Dendritic cell treated with granulocyte-macrophage colony-stimulating factor and Interleukin-4, amounts not matched to agents 40 ng/mL and 50 ng/mL, for 4 days (primary cell): ENCODE data around the gene MFRP.

Experiments
- H3K27ac Mint-ChIP-seq: one replicate; pipeline ENCODE4 v1.8.0; 2022; ENCODE audit warnings: mild to moderate bottlenecking, mixed read lengths
- H3K27me3 Mint-ChIP-seq: one replicate; pipeline ENCODE4 v1.8.0; 2022; ENCODE audit warnings: mild to moderate bottlenecking, mixed read lengths
- H3K36me3 Mint-ChIP-seq: one replicate; pipeline ENCODE4 v1.8.0; 2022; ENCODE audit warnings: low read depth, mixed read lengths
- H3K4me1 Mint-ChIP-seq: one replicate; pipeline ENCODE4 v1.8.0; 2022; ENCODE audit warnings: low read depth, mixed read lengths
- H3K4me3 Mint-ChIP-seq: one replicate; pipeline ENCODE4 v1.8.0; 2022; ENCODE audit warnings: mild to moderate bottlenecking, moderate library complexity, mixed read lengths
- H3K9me3 Mint-ChIP-seq: one replicate; pipeline ENCODE4 v1.8.0; 2022; ENCODE audit warnings: mixed read lengths
- intact Hi-C: fragments of 100-400 bp; cut with micrococcal nuclease; formaldehyde crosslinking; loops from one replicate; pipeline ENCODE4 v1.15.0; 2022

The MFRP gene

DNA sequence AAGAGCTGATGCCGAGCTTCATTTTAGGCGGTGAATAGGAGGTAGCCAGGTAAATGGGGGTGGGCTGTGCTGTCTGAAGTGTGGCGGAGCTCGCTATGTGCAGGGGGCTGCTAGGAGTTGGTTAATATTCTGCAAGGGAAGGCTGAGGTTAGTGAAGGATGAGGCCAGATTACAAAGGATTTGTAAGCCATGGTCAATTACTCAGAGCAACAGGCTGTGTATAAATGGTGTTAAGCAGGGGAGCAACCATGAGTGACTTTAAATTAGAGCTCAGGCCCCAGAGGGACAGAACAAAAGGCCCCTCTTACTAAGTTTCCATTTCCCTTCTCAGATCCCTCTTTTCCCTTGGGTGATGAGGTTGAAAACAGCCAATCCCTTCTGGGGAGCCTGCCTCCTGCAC is 22.3 kb downstream of the MFRP start:
- H3K27me3 Mint-ChIP-seq, result peaks cover 41% of the 10 kb centered on the region
- H3K9me3 Mint-ChIP-seq, result no peaks in the 10 kb centered on the region
- H3K36me3 Mint-ChIP-seq, result no peaks in the 10 kb centered on the region
- no peak overlapping the region for H3K4me3 Mint-ChIP-seq
- peaks cover 26% of the 10 kb centered on the region for H3K4me1 Mint-ChIP-seq
- no peak overlapping the region for H3K27ac Mint-ChIP-seq
- intact Hi-C loops, result no loop called here

DNA sequence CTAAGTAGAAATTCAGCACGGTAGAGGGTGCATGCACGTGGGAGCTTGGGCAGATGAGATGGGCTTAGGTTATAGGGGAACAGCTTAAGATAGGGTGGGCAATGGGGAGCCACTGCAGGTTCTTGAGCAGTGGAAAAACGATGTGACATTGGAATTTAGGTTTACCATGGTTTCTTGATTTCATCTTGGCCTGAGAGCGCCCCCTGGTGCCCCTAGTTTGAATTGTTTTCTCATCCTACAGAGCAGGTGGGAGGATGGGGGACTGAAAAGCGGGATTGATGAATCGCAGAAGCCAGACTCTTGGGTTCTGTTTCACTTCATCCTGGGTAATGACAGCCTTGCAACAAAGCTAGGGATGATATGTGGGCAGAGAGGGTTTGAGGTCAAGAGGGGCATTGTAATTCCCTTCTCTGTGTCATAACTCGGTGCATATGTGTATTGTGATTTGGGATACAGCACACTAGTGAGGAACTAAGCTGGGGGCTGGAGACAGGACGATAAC is 22.9 kb downstream of the MFRP start:
- intact Hi-C loops, result no loop called here
- Mint-ChIP-seq H3K27me3 (peaks cover 44% of the 10 kb centered on the region), H3K9me3 (no peaks in the 10 kb centered on the region), H3K4me3 (no peak overlapping the region), H3K27ac (no peak overlapping the region), H3K36me3 (no peaks in the 10 kb centered on the region), H3K4me1 (peaks cover 26% of the 10 kb centered on the region)

DNA sequence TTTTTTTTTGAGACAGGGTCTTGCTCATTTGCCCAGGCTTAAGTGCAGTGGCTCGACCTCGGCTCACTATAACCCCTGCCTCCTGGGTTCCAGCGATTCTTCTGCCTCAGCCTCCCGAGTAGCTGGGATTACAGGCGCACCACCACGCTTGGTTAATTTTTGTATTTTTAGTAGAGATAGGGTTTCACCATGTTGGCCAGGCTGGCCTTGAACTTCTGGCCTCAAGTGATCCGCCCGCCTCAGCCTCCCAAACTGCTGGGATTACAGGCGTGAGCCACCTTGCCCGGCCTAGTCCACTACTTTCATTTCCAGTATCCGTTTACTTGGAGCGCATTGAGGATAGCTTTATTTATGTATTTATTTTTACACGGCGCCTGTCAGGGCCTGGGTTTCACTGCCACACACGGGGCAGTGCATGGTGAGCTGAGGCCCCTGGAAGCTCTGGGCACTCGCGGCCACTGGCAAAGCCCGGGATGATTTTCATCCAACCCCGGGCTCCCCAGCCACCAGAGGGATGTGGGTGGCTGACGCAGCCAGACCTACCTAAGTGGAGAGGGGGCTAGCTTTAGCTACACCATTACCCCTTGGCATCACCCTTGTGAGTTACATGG is 23.5 kb downstream of the MFRP start:
- Mint-ChIP-seq H3K9me3 (no peaks in the 10 kb centered on the region), H3K27ac (no peak overlapping the region)

DNA sequence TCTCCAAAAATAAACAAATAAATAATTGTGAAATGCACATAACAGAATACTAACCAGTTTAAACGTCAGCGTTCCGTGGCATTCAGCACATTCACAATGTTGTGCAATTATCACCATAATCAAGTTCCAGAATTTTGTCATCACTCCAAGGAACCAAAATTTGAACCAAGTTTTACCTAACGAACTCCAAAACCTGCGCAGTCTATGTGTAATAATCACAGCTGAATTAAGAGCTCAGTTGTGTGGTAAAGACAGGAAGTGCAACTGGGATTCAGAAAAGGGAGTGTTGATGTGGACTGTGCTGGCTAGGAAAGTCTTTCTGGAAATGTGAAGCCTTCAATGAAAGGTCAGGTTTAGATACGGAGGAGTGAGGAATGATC is 24.2 kb downstream of the MFRP start:
- peaks cover 26% of the 10 kb centered on the region for H3K4me1 Mint-ChIP-seq
- no peak overlapping the region for H3K4me3 Mint-ChIP-seq
- peaks cover 56% of the 10 kb centered on the region for H3K27me3 Mint-ChIP-seq
- H3K9me3 Mint-ChIP-seq, result no peaks in the 10 kb centered on the region
- intact Hi-C loops, result no loop called here
- no peaks in the 10 kb centered on the region for H3K36me3 Mint-ChIP-seq
- H3K27ac Mint-ChIP-seq, result no peak overlapping the region

More for the DNA sequence above, 23.5 kb downstream of the MFRP start:
- intact Hi-C loops, result no loop called here
- Mint-ChIP-seq H3K4me3 (no peak overlapping the region), H3K36me3 (no peaks in the 10 kb centered on the region), H3K4me1 (peaks cover 26% of the 10 kb centered on the region), H3K27me3 (peaks cover 49% of the 10 kb centered on the region)

DNA sequence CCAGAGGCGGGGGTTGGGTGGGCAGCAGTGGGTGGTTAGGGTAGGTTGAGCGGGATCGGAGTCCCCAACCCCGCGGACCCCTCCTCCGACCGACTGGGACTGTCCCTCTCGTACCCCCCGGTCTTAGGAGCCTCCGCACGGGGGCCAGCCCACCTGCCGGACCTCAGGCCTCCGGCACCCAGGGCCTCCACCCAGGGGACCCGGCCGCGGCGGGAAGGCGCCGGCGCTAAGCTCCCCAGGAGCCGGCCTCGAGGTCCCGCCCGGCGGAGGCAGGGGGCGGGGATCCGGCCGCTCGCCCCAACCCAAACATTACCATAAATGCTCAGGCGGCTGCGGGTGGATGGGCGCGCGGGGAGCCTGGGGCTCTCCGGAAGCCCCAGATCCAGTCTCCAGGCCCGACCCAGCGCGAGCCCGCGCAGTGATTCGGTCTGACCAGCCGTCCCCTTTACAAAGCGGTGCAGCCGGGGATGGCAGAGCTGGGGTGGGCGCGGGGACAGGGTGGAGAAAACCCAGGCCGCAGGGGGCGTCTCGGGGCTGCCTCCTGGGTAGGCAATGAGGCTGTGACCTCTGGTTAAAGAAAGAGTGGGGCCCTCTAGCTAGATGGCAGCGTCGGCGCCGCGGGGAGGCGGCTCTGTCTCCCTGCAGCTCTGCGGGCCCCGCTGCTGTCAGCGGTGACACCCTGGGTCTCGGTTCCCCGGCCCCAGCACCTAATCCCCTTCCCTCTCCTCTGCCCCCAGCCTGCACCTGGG is 25.6 kb downstream of the MFRP start:
- H3K4me1 Mint-ChIP-seq, result peaks cover 28% of the 10 kb centered on the region
- H3K27ac Mint-ChIP-seq, result no peak overlapping the region
- intact Hi-C loops, result no loop called here

DNA sequence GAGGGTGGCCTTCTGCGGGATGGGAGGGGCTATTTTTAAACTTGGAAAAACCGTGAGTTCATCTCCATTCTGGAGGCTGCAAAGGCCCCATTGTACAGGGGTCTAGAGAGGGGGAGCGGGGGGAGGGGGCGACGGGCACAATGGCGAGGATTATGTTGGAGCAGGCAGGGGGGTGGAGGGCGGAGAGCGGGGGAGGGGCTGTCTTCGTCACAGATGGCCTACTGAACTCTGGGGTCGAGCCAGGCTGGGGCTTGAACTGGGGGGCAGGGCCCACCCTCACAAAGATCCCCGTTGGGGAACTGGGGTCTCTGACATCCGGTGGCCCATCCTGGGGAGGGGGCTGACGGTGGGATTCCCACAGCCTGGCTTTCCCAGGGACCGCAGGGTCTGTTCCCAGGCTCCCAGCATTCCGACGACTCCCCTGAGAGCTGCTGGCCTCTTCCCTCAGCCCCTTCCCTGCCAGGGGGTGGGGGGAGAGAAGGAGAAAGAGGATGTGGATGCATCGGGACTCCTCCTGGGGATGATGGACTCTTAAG is 26.2 kb downstream of the MFRP start:
- Mint-ChIP-seq H3K36me3 (no peaks in the 10 kb centered on the region), H3K9me3 (no peaks in the 10 kb centered on the region), H3K27me3 (peaks cover 75% of the 10 kb centered on the region), H3K27ac (no peak overlapping the region), H3K4me1 (peaks cover 34% of the 10 kb centered on the region), H3K4me3 (peak overlapping the region; percentile 10)
- intact Hi-C loops, result no loop called here

More for the DNA sequence above, 25.6 kb downstream of the MFRP start:
- Mint-ChIP-seq H3K36me3 (no peaks in the 10 kb centered on the region), H3K27me3 (peaks cover 68% of the 10 kb centered on the region), H3K4me3 (peak overlapping the region; percentile 75), H3K9me3 (no peaks in the 10 kb centered on the region)

DNA sequence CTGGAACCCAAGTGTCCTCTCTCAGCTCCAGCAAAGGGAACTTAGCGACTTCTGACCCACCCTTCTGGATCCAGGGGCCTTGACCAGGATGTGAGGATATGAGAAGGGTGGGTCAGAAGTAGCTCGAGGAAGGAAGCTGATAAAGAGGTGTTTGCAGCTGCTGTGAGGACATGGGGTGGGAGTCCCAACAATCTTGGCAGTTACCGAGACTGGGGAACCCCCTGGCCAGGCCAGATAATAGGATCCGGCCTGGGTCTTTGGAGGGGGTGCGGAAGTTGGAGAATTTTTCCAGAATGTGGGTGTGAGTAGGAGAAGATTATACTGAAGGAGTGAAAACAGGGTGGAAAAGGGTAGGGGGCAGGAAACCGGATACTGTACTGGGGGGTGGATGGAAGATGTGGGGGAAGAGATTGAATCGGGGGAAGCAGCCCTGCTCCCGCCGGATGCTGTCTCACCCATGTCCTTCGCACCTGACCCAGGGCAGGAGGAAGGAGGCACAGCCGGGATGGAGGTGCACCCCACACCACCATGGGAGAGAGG is 26.7 kb downstream of the MFRP start:
- peak overlapping the region; percentile 7 for H3K27ac Mint-ChIP-seq
- H3K4me1 Mint-ChIP-seq, result peaks cover 36% of the 10 kb centered on the region
- no peaks in the 10 kb centered on the region for H3K9me3 Mint-ChIP-seq
- H3K27me3 Mint-ChIP-seq, result peaks cover 80% of the 10 kb centered on the region
- H3K4me3 Mint-ChIP-seq, result peak overlapping the region; percentile 10
- H3K36me3 Mint-ChIP-seq, result no peaks in the 10 kb centered on the region
- intact Hi-C loops, result no loop called here

DNA sequence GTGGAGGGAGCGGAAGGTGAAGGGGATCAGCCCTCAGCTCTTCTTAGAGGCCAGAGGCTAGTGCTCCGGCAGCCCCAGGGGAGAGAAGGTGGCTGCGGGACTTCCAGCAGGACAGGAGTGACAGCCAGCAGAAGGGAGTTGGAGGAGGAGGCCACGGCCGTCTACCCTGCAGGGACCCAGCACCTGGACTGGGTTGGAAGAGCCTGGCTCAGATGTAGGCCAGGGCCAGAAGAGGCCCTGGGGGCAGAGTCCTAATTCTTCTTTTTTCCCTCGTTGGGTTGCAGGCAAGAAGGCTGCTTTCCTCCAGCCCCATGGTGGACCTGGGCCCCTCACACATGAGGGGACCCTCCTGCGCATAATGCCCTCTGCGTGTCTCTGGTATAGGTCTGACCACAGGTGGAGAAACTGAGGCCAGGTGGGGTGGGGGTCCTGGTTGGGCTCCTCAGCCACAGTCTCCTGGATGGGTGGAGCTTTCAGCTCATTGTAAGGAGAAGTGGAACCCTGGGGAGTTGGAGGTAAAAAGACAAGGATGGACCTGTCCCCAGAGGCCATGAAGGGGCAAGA is 27.3 kb downstream of the MFRP start:
- peaks cover 85% of the 10 kb centered on the region for H3K27me3 Mint-ChIP-seq
- H3K27ac Mint-ChIP-seq, result peak overlapping the region; percentile 7
- no peak overlapping the region for H3K4me3 Mint-ChIP-seq
- no peaks in the 10 kb centered on the region for H3K36me3 Mint-ChIP-seq
- intact Hi-C loops, result no loop called here
- H3K9me3 Mint-ChIP-seq, result no peaks in the 10 kb centered on the region
- peaks cover 36% of the 10 kb centered on the region for H3K4me1 Mint-ChIP-seq

DNA sequence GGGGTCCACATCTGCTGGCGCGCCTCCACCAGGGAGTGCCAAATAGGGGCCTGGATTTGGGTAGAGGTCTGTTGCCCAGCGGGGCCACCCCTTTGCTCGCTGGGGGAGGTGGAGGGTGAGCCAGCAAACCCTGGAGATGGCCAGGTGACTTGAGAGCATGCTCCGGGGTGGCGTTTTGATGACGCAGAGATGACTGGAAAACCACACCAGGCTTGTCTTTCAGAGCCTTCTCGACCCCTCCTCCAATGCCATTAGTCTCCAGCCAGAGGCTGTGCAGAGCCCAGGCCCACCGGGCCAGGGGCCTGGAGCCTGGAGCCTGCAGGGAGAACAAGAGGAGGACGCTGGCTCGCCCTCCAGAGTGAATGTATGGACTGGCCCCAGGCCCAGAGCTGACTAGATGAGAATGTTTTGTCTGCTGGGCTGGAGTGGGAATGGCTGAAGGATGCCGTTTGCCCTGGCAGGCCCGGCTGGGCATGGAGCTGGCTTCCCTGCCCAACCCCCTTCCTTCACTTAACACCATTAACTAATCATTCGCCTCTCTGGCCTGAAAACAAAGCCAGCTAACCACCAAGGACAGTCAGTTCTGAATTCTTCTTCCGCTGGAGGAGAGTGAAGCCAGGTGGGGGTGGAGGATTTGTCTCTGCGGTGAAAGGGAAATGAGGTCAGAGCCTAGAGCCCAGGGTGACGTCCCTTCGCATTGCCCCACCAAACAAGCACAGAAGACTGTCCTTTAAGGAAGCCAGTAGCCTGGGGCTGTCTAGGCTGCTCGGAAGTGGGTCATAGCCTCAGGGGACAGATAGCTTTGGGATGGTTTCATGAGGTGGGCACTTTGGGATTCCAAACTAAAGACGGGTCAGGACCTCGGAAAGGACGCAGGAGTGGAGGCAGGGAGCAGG is 28.0 kb downstream of the MFRP start:
- Mint-ChIP-seq H3K4me1 (peaks cover 32% of the 10 kb centered on the region), H3K36me3 (no peaks in the 10 kb centered on the region), H3K27ac (no peak overlapping the region), H3K9me3 (no peaks in the 10 kb centered on the region), H3K4me3 (no peak overlapping the region), H3K27me3 (peaks cover 85% of the 10 kb centered on the region)
- intact Hi-C loops, result no loop called here

DNA sequence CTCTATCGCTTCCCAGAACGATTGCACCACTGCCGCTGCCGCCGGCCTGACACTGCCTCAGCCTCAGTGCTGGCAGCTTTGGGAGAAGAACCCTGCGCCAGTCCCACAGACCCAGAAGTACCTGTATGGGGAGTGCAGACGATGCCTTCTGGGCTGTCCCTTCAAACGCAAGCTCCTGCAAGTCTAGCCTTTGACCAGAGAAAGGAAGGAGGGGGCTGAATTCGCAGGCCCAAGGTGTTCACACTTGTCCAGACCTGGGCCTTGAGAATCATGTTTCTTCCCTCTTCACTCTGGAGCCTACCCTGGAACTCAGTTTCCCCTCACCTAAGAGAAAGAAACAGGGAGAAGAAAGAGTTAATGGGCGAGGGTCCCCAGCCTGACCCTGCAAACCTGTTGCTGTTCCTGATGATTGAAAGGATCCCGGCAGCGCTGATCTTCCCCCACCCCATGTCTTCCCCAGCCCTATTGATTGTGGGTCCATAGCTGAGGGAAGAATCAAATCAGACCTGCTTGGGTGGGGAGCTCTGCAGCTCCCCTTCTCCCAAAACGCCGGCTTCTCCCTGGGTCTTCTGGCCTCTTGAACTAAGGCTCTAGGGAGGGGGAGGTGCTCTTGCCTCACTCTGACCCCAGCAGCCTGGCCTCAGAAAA is 28.8 kb downstream of the MFRP start:
- intact Hi-C loops, result no loop called here
- peaks cover 83% of the 10 kb centered on the region for H3K27me3 Mint-ChIP-seq

DNA sequence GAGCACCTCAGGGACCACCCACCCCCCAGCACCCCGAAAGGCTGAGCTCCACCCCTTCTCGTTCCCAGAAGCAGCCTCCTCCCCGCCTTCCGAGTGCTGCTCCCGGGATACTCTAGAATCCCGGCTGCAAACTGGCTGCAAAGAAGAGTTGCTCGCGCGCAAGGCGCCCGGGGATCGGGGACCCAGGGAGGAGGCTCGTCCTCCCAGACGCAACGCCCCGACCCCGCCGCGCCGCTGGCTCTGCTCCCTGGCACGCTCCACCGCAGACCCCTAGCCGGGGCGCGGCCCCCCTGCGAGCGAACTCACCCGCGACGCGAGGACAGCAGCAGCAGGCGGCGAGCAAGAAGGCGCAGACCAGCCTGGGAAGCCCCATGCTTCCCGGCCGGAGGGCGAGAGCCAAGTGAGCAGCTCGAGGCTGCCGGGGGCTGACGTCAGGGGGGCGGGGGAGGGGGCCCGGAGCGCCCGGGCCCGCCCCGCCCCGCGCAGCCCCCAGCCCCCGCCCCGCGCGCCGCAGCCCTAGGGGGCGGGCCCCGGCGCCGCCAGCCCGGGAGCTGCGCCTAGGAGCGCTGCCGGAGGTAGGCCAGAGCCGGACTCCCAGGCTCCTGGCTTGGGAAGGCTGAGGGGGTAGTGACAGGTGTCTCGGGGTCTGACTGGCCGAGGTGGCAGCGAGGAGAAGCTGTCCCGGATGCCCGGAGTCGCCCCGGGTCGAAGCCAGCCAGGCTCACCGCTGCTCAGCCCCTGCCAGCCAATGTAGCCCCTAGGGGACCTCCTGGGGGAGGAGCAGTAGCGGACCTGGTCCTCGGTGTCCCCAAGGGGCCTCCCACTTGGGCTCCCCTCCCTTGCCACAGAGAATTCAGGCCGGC is 29.5 kb downstream of the MFRP start, which contains the start of gene MCAM:
Gene MCAM, minus strand, starts transcription at position 402 of the 863 bp plus-strand sequence. Its CDS starts 29 bp downstream, at position 373.
- H3K27ac Mint-ChIP-seq, result no peak within 1 kb of the TSS
- H3K27me3 Mint-ChIP-seq, result peaks cover 82% of the 10 kb centered on the region

More for the DNA sequence above, 28.8 kb downstream of the MFRP start:
- H3K4me1 Mint-ChIP-seq, result peaks cover 31% of the 10 kb centered on the region
- H3K9me3 Mint-ChIP-seq, result no peaks in the 10 kb centered on the region
- H3K36me3 Mint-ChIP-seq, result no peaks in the 10 kb centered on the region
- H3K4me3 Mint-ChIP-seq, result no peak overlapping the region
- no peak overlapping the region for H3K27ac Mint-ChIP-seq

DNA sequence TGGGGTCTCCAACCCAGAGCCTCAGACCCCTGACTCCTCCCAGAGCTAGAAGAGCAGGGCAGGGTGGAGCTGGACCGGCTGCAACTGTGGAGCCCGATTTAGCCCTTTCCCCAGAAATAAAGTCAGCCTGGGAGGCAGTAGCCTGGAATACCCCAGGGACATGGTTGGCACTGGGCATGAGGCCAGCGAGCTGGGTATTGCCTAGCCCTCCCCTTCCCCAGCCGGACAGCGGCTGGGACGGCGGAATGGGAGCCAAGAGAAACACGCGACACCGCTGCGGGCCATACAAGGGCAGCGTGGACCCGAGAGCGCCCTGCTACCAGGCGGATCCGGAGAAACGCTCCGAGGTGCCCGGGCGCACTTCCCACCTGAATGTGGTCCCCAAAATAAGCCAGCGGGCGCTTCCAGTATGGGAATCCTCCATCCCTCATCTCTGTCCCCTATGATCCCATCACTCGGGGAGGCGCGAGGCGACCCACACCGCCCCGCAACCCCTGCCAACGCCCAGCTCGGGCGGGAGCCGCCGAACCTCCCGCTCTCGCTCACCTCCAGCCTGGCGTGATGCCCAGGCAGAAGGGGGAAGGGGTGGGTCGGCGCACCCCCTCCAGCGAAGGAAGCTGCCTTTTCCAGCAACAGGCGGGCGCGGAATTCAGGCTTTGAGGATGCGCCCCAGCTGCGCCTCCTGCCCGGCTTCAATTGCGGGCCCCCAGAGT is 30.3 kb downstream of the MFRP start:
- no peak overlapping the region for H3K27ac Mint-ChIP-seq
- peaks cover 18% of the 10 kb centered on the region for H3K4me1 Mint-ChIP-seq
- H3K9me3 Mint-ChIP-seq, result no peaks in the 10 kb centered on the region
- H3K36me3 Mint-ChIP-seq, result no peaks in the 10 kb centered on the region
- intact Hi-C loops, result no loop called here
- no peak overlapping the region for H3K4me3 Mint-ChIP-seq
- peaks cover 75% of the 10 kb centered on the region for H3K27me3 Mint-ChIP-seq

More for the DNA sequence above, 29.5 kb downstream of the MFRP start, which contains the start of gene MCAM:
- no peaks in the 10 kb centered on the region for H3K36me3 Mint-ChIP-seq
- H3K4me3 Mint-ChIP-seq, result no peak within 1 kb of the TSS
- intact Hi-C loops, result no loop called here
- no peaks in the 10 kb centered on the region for H3K9me3 Mint-ChIP-seq
- H3K4me1 Mint-ChIP-seq, result peaks cover 26% of the 10 kb centered on the region
